Ishikawa (cell line): ENCODE measurements around the gene LYST.

Source experiments
- CEBPB ChIP-seq: IDR thresholded peaks from 2 replicates; pipeline ENCODE4 v1.6.1; 2012
- CREB1 ChIP-seq: IDR thresholded peaks from 2 replicates; pipeline ENCODE4 v1.6.1; 2012; ENCODE audit warnings: low read depth
- EGR1 ChIP-seq: IDR thresholded peaks from 2 replicates; pipeline ENCODE4 v1.6.1; 2012
- EP300 ChIP-seq: IDR thresholded peaks from 2 replicates; pipeline ENCODE4 v1.6.1; 2012; ENCODE audit warnings: borderline replicate concordance
- FOXM1 ChIP-seq: IDR thresholded peaks from 2 replicates; pipeline ENCODE4 v1.6.1; 2012; ENCODE audit warnings: low read depth, borderline replicate concordance
- MAX ChIP-seq: IDR thresholded peaks from 2 replicates; pipeline ENCODE4 v1.6.1; 2012
- NFIC ChIP-seq: IDR thresholded peaks from 2 replicates; pipeline ENCODE4 v1.6.1; 2012
- RAD21 ChIP-seq: IDR thresholded peaks from 2 replicates; pipeline ENCODE4 v1.6.1; 2012; ENCODE audit warnings: low read depth
- REST ChIP-seq: IDR thresholded peaks from 2 replicates; pipeline ENCODE4 v1.6.1; 2012; ENCODE audit warnings: low read depth, mild to moderate bottlenecking
- TAF1 ChIP-seq: IDR thresholded peaks from 2 replicates; pipeline ENCODE4 v1.6.1; 2012; ENCODE audit warnings: low read depth, mild to moderate bottlenecking
- TCF12 ChIP-seq: IDR thresholded peaks from 2 replicates; pipeline ENCODE4 v1.6.1; 2012; ENCODE audit warnings: low read depth
- TEAD4 ChIP-seq: IDR thresholded peaks from 2 replicates; pipeline ENCODE4 v1.6.1; 2012
- USF1 ChIP-seq: IDR thresholded peaks from 2 replicates; pipeline ENCODE4 v1.6.1; 2012
- YY1 ChIP-seq: IDR thresholded peaks from 2 replicates; pipeline ENCODE4 v1.6.1; 2012; ENCODE audit warnings: low read depth
- ZBTB7A ChIP-seq: IDR thresholded peaks from 2 replicates; pipeline ENCODE4 v1.6.1; 2012; ENCODE audit warnings: low read depth

The LYST gene

GRCh38 chr1:235866205-235866912, at the start of gene LYST:
Gene LYST, minus strand, starts transcription at chr1:235866906. Its CDS starts 36,489 bp downstream, at chr1:235830417.
- TF ChIP-seq TAF1 (no peak), ZBTB7A (peak; percentile 10; the same call in 1 of the 2 replicates), REST (no peak), CREB1 (no peak), CEBPB (no peak), TCF12 (no peak), EGR1 (no peak), FOXM1 (no peak), NFIC (no peak), TEAD4 (no peak), RAD21 (peak; percentile 33; the same call in 1 of the 2 replicates), EP300 (0 out of 2 replicates have a peak, but pooled peaks have one; percentile 15), YY1 (no peak), USF1 (no peak), MAX (peak; percentile 43)

GRCh38 chr1:235913311-235913710, 46.6 kb upstream of the LYST start:
- no peak for TF ChIP-seq TEAD4
- TF ChIP-seq EGR1: no peak
- TF ChIP-seq RAD21: no peak

GRCh38 chr1:235911876-235912275, 45.2 kb upstream of the LYST start:
- no peak for TF ChIP-seq EP300
- no peak for TF ChIP-seq RAD21
- no peak for TF ChIP-seq EGR1
- TF ChIP-seq CEBPB: no peak
- no peak for TF ChIP-seq TCF12
- TF ChIP-seq FOXM1: no peak
- no peak for TF ChIP-seq ZBTB7A
- TF ChIP-seq YY1: no peak
- TF ChIP-seq TAF1: no peak
- no peak for TF ChIP-seq MAX
- no peak for TF ChIP-seq REST

GRCh38 chr1:235911300-235911662, 44.6 kb upstream of the LYST start:
- TF ChIP-seq RAD21 (no peak), TEAD4 (no peak), EP300 (no peak), MAX (no peak), ZBTB7A (no peak)

GRCh38 chr1:235910357-235911299, 43.9 kb upstream of the LYST start:
- peak; percentile 31; the same call in 1 of the 2 replicates for TF ChIP-seq MAX
- peak; percentile 45 for TF ChIP-seq TEAD4
- no peak for TF ChIP-seq TAF1
- TF ChIP-seq ZBTB7A: no peak
- peak; percentile 70 for TF ChIP-seq NFIC
- peak; percentile 17; the same call in 1 of the 2 replicates for TF ChIP-seq RAD21
- TF ChIP-seq CEBPB: no peak
- no peak for TF ChIP-seq YY1
- TF ChIP-seq USF1: no peak
- TF ChIP-seq CREB1: no peak
- TF ChIP-seq EGR1: no peak
- TF ChIP-seq EP300: peak; percentile 69; the same call in 1 of the 2 replicates
- 0 out of 2 replicates have a peak, but pooled peaks have one; percentile 31 for TF ChIP-seq FOXM1
- TF ChIP-seq TCF12: peak; percentile 66; the same call in 1 of the 2 replicates
- no peak for TF ChIP-seq REST
